HG02678 (cell line): ENCODE measurements around the gene SP9.
"Not testable (repeated sequence)": the region's sequence is repeated elsewhere in the genome, so short reads cannot be mapped to it uniquely, and the experiment has no call there.

Experiments
- ATAC-seq: cut with Tn5 transposase; IDR thresholded peaks from one replicate; pipeline ENCODE4 v1.9.1; 2021; ENCODE audit warnings: mild to moderate bottlenecking, moderate library complexity; ENCODE audit not compliant: unreplicated experiment

Gene SP9

GRCh38 chr2:174344716-174345461, 10.1 kb downstream of the SP9 start:
- ATAC-seq = no peak

- no peak for ATAC-seq
These were observed 15.3 kb downstream of the SP9 start for GRCh38 chr2:174350018-174350417.

GRCh38 chr2:174350593-174351181, 15.9 kb downstream of the SP9 start:
- ATAC-seq = no peak

GRCh38 chr2:174353004-174353403, 18.2 kb downstream of the SP9 start:
- ATAC-seq = no peak

GRCh38 chr2:174356347-174356746, 21.6 kb downstream of the SP9 start:
- ATAC-seq = no peak

GRCh38 chr2:174359663-174360062, 24.9 kb downstream of the SP9 start:
- ATAC-seq = not testable (repeated sequence)

- ATAC-seq = no peak
These were observed 28.2 kb downstream of the SP9 start for GRCh38 chr2:174362949-174363348.

- not testable (repeated sequence) for ATAC-seq
These were observed 28.9 kb downstream of the SP9 start for GRCh38 chr2:174363492-174364225.

GRCh38 chr2:174364628-174365027, 29.9 kb downstream of the SP9 start:
- no peak for ATAC-seq

- ATAC-seq = no peak
These were observed 30.8 kb downstream of the SP9 start for GRCh38 chr2:174365571-174365970.

GRCh38 chr2:174368691-174369090, 33.9 kb downstream of the SP9 start:
- ATAC-seq = no peak

- ATAC-seq = no peak
These were observed 42.2 kb downstream of the SP9 start for GRCh38 chr2:174376967-174377366.

- ATAC-seq = no peak
These were observed 49.0 kb downstream of the SP9 start for GRCh38 chr2:174383796-174384195.

GRCh38 chr2:174385201-174385600, 50.4 kb downstream of the SP9 start:
- ATAC-seq = no peak
